Nephron progenitor cell (in vitro differentiated cells): ENCODE results near the gene APBB2.
A peak's percentile ranks its signal among the peaks of the same experiment; 100 is the strongest.

ENCODE experiments used
- DNase-seq: peaks from one replicate; pipeline ENCODE4 v3.0.0; 2021
- H3K27ac Mint-ChIP-seq: 2 replicates; pipeline ENCODE4 v1.8.0; 2021; ENCODE audit warnings: mild to moderate bottlenecking, moderate library complexity, mixed read lengths
- H3K27me3 Mint-ChIP-seq: 2 replicates; pipeline ENCODE4 v1.8.0; 2021; ENCODE audit warnings: mild to moderate bottlenecking, low read depth, mixed read lengths; ENCODE audit not compliant: poor library complexity
- H3K36me3 Mint-ChIP-seq: 2 replicates; pipeline ENCODE4 v1.8.0; 2021; ENCODE audit warnings: low read depth, mixed read lengths
- H3K4me1 Mint-ChIP-seq: 2 replicates; pipeline ENCODE4 v1.8.0; 2021; ENCODE audit warnings: mixed read lengths
- H3K4me3 Mint-ChIP-seq: 2 replicates; pipeline ENCODE4 v1.8.0; 2021; ENCODE audit warnings: mild to moderate bottlenecking, moderate library complexity, mixed read lengths
- H3K9me3 Mint-ChIP-seq: 2 replicates; pipeline ENCODE4 v1.8.0; 2021; ENCODE audit warnings: mild to moderate bottlenecking, moderate library complexity, mixed read lengths
- CTCF ChIP-seq: fragments of 200-600 bp; sonication (generic); IDR thresholded peaks from 2 replicates; pipeline ENCODE4 v1.5.0; 2021; ENCODE audit warnings: antibody characterized with exemption

The APBB2 gene

GRCh38 chr4:41029098-41029497 is 185.2 kb downstream of the APBB2 start:
- DNase-seq: no peak
- H3K27ac Mint-ChIP-seq: peak overlapping the region; percentile 89
- peaks cover 21% of the 10 kb centered on the region for H3K4me1 Mint-ChIP-seq
- peaks cover 69% of the 10 kb centered on the region for H3K36me3 Mint-ChIP-seq
- no peak for TF ChIP-seq CTCF
- peaks cover 3% of the 10 kb centered on the region for H3K27me3 Mint-ChIP-seq
- H3K9me3 Mint-ChIP-seq: peaks cover 15% of the 10 kb centered on the region
- peak overlapping the region; percentile 19 for H3K4me3 Mint-ChIP-seq

GRCh38 chr4:41028392-41029076 is 185.8 kb downstream of the APBB2 start:
- no peak for TF ChIP-seq CTCF
- no peak for DNase-seq
- H3K4me1 Mint-ChIP-seq: peaks cover 21% of the 10 kb centered on the region
- peaks cover 3% of the 10 kb centered on the region for H3K27me3 Mint-ChIP-seq
- H3K27ac Mint-ChIP-seq: peak overlapping the region; percentile 89
- H3K36me3 Mint-ChIP-seq: peaks cover 69% of the 10 kb centered on the region
- peaks cover 13% of the 10 kb centered on the region for H3K9me3 Mint-ChIP-seq
- peak overlapping the region; percentile 19 for H3K4me3 Mint-ChIP-seq

GRCh38 chr4:41026971-41027370 is 187.4 kb downstream of the APBB2 start:
- Mint-ChIP-seq H3K9me3 (peaks cover 15% of the 10 kb centered on the region), H3K36me3 (peaks cover 66% of the 10 kb centered on the region), H3K4me1 (peaks cover 21% of the 10 kb centered on the region), H3K4me3 (no peak overlapping the region), H3K27ac (no peak overlapping the region), H3K27me3 (peaks cover 3% of the 10 kb centered on the region)
- no peak for DNase-seq
- TF ChIP-seq CTCF: no peak

DNA sequence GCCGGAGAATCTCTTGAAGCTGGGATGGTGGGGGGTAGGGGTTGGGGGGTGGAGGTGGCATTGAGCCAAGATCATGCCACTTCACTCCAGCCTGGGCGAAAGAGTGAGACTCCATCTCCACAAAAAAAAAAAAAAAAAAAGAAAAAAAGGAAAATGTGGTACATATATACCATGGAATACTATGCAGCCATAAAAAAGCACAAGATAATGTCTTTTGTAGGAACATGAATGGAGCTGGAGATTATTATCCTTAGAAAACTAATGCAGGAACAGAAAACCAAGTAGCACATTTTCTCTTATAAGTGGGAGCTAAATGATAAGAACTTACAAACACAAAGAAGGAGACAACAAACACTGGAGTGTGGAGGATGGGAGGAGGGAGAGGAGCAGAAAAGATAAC is 188.5 kb downstream of the APBB2 start:
- Mint-ChIP-seq H3K9me3 (peaks cover 26% of the 10 kb centered on the region), H3K4me1 (peaks cover 21% of the 10 kb centered on the region), H3K27ac (no peak overlapping the region), H3K27me3 (peaks cover 3% of the 10 kb centered on the region), H3K4me3 (no peak overlapping the region), H3K36me3 (peaks cover 65% of the 10 kb centered on the region)
- TF ChIP-seq CTCF: no peak
- no peak for DNase-seq

- DNase-seq: no peak
- Mint-ChIP-seq H3K9me3 (peaks cover 29% of the 10 kb centered on the region), H3K4me3 (no peak overlapping the region), H3K27me3 (no peaks in the 10 kb centered on the region), H3K4me1 (peaks cover 21% of the 10 kb centered on the region), H3K27ac (no peak overlapping the region), H3K36me3 (peaks cover 63% of the 10 kb centered on the region)
- TF ChIP-seq CTCF: no peak
These were observed 189.5 kb downstream of the APBB2 start for GRCh38 chr4:41024556-41025491.
